PC-9 (cell line): Measurements from ENCODE around the gene SH2D1B.

Experiments
- CTCF ChIP-seq: fragments of 200-600 bp; sonication (generic); conservative IDR thresholded peaks from 2 replicates; pipeline ENCODE4 v1.6.1; 2017; ENCODE audit warnings: mixed run types, antibody characterized with exemption, mild to moderate bottlenecking, moderate library complexity
- EZH2 ChIP-seq: fragments of 200-600 bp; sonication (generic); IDR thresholded peaks from 2 replicates; pipeline ENCODE4 v1.8.0; 2017; ENCODE audit warnings: antibody characterized with exemption, low read depth

GRCh38 chr1:162370161-162370560 is 41.8 kb downstream of the SH2D1B start:
- TF ChIP-seq CTCF (no peak), EZH2 (no peak)
